NCI-H128 (cell line): ENCODE results near the gene PRKAR2B.
A peak's percentile ranks its signal among the peaks of the same experiment; 100 is the strongest.
"Not testable (repeated sequence)": the region's sequence is repeated elsewhere in the genome, so short reads cannot be mapped to it uniquely, and the experiment has no call there.

ENCODE experiments used
- DNase-seq: peaks from one replicate; lab custom pipeline; 2025; ENCODE audit not compliant: unreplicated experiment; lab: John Stamatoyannopoulos, UW

PRKAR2B gene

GRCh38 chr7:107151538-107151937 lies 107.0 kb downstream of the PRKAR2B start:
- DNase-seq: no peak

GRCh38 chr7:107152011-107152410 lies 107.5 kb downstream of the PRKAR2B start:
- DNase-seq: no peak

DNA sequence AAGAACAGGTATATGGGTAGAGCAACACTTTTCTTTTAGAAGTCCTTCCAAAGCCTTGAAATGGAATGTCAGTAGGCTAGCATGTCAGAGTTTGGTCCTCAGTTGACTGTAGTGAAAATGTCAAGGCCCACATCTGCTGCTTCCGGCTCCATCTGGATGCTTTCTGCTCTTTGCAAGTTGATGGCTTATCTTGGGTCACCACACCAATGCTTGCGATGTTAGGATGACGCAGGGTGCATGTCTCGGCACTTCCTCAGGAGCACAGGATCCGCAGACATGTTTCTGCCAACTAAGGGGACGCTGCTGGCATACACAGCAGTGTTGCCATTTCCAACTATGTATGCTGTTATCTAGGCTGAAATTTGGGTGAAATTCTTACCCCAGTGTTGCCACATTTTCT lies 110.3 kb downstream of the PRKAR2B start:
- no peak for DNase-seq

DNA sequence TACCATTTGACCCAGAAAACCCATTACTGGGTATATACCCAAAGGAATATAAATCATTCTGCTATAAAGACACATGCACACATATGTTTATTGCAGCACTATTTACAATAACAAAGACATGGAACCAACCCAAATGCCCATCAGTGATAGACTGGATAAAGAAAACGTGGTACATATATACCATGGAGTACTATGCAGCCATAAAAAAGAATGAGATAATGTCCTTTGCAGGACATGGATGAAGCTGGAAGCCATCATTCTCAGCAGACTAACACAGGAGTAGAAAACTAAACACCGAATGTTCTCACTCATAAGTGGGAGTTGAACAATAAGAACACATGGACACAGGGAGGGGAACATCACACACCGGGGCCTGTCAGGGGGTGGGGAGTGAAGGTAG lies 111.2 kb downstream of the PRKAR2B start:
- not testable (repeated sequence) for DNase-seq

DNA sequence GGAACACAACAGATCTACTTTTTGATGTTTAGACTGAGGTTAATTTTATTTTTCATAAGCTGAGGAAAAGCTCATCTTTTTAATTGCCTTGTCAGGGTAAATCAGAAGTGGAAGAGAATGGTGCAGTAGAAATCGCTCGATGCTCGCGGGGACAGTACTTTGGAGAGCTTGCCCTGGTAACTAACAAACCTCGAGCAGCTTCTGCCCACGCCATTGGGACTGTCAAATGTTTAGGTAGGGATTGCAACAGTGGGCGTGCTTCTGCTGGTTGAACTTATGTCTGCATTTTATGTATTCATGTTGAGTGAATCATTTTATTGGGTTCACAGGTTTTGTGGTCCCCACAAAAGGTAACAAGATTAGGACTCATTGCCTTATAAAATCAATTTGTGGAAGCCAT lies 112.6 kb downstream of the PRKAR2B start:
- DNase-seq: no peak

DNA sequence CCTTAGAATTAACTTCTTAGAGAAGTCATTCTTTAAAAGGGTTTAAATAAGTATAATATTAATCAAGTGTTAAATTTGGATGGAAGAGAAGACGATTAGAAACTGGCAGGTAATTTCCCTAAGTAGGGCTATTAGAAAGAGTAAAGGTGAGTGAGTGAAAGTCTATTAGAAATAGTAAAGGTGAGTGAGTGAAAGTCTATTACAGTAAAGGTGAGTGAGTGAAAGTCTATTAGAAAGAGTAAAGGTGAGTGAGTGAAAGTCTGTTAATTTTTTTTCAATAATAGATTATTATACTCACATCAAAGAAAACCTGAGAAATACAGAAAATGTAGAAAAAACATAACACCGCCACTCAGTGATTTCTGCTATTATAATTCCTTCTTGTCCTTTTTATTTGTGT lies 113.5 kb downstream of the PRKAR2B start:
- DNase-seq: no peak

DNA sequence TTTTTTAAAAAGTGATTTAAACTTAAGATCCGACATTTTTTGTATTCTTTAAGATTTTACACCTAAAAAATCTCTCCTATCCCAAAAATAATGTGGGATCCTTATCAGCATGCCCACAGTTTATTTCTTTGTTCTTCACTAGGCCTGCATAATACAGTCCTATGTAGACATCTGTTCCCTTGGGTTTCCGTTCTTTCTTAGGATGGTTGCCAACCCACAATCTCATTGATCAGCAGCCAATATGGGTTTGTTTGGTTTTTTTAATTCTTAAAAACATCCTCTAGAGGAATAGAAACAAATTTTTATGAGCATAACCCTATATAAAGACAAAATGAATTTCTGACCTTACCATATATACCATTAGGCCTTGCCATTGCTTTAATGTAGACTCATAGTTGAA lies 115.9 kb downstream of the PRKAR2B start:
- DNase-seq: no peak

DNA sequence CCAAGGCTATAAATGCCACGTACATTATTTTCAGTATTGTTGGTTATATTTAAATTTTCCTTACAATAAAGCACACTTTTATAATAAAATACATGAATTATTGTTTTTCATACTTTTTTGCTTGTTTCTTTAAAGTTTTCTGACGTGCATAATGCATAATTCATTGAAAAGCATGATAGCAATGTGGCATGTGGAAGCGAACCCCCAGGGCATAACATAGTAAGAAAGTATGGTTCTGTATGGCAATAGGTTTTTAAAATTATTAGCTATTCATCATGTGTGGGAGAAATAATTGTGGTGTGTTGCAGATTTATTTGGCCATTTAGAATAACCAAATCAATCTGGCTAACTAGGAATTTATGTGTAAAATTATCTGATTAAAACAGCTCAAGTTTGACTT lies 116.9 kb downstream of the PRKAR2B start:
- DNase-seq: no peak

DNA sequence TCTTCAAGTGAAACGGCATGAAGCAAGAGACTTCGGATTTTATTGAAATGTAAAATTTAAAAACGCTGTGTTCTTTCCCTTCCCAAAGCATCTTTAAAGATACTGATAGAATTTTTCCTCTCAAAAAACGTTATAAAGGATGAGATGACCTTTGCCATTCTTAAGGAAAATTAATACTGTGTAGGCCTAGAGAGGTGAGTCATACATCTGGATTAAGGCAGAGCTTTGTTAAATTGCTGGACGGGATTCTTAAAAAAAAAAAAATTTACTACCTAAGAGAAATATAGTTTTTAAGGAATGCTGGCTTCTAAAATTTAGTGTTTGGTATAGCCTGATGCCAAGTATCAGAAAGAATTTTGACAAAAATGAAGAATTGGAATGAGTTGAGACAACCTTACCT lies 118.0 kb downstream of the PRKAR2B start:
- no peak for DNase-seq

DNA sequence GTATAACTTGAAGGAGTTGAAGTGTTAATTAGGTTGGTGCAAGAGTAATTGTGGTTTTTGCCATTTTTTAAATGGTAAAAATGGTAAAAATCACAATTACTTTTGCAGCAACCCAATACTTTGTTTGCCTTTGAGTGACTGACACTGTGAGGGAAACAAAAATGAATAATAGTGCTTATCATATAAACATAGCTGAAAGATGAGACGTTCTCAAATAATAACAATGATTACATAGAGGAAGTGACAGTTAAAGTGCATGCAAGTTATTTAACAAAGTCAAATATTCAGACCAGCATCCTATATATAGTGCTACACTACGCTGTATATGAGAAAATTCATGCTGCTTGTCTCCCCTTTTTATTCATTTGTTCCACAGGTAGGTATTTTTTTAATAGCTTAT lies 119.6 kb downstream of the PRKAR2B start:
- DNase-seq: no peak

DNA sequence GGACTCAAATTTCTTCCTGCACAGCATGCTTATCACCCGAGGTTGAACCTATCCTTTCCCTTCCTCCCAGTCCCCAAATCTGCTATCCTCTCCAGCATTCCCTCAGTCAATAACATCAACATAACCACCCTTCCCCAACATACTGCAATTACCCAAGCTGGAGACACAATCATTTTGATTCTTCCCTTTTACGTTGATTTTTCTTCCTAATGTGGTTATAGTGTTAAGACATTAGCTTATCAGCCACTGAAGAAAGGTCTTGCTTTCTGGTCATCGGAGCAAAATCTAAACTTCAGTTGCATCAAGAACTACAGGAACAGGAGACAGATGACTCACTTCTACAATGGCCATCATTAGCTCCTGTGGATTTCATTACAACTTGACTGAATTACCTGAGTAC lies 120.8 kb downstream of the PRKAR2B start:
- DNase-seq: no peak

- DNase-seq: no peak
These were observed 122.4 kb downstream of the PRKAR2B start for GRCh38 chr7:107166736-107167426.

DNA sequence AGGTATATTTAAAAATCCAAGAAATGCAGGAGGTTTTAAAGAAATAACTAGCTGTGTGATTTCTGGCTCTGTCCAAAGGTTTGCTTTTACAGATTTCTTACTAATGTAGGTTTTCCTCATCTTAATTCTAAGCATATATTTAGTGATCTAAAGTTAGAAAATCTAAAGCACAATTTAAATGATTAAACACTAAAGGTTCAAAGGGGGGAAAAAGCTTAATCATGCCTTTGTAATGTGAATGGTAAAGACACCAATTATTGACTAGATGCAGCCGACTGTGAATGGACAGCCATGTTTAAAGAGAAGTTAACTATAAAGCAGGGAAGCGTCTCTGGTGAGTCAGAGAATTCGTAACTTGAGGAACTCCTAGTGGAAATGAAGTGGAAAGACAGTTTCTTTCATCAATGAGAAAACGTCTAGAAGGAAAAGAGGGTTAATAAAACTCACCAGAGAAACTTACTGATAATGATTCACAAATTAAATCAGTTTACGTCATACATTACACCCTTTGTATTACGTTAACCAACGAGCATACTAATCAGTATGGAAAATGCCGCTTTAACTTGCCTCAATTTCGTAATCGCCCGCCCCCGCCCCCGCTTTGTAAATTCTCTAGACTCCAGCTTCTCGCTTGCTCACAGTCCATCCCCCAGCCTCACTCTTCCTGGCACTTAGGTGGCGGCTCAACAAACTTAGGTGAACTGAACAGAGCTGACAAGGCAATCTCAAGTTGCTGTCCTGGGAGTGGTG lies 123.2 kb downstream of the PRKAR2B start:
- DNase-seq: peak; percentile 20

DNA sequence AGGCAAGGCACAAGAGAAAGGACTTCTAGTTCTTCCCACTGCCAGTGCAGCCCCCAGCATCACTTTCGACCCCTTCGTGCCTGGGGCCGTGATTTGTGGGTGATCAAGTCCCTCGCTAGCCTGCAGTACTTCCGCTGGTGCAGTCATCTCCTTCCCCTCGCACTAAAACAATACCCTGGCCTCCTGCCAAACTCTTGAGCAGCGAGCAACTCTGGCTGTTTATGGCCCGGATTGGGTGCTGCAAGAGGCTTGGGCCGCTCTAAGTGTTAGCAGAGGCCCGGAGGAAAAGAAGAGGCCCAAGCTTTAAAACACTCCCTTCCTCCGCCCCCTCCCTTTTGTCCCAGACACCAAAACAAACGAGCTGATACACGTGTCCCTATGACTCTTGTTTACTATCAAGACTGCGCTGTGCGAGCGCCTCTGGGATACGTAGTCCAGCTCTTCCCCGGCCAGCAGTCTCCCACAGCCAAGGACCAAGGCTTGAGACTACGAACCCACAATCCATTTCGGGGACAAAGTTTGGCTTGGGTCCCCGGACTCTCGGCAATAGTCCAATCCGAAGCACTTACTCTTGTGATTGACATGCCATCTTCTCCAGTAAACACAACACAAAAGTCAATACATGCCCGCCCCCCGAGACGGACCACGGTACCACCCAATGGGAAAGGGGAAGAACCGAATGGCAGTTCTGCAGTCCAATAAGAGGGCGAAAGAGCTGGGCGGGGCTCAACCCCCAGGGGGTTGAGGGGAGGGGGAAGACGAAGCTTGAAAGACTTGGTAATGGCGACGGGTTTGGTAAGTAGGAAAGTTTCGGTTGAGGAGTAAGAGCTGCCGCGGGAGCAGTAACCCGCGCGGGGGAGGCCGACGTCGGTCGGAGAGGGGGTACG lies 124.0 kb downstream of the PRKAR2B start, which contains the start of gene HBP1:
HBP1 (plus strand) TSS at position 771 of the 887 bp plus-strand sequence. CDS start 10,891 bp downstream, outside the sequence.
- peak; percentile 99 for DNase-seq

DNA sequence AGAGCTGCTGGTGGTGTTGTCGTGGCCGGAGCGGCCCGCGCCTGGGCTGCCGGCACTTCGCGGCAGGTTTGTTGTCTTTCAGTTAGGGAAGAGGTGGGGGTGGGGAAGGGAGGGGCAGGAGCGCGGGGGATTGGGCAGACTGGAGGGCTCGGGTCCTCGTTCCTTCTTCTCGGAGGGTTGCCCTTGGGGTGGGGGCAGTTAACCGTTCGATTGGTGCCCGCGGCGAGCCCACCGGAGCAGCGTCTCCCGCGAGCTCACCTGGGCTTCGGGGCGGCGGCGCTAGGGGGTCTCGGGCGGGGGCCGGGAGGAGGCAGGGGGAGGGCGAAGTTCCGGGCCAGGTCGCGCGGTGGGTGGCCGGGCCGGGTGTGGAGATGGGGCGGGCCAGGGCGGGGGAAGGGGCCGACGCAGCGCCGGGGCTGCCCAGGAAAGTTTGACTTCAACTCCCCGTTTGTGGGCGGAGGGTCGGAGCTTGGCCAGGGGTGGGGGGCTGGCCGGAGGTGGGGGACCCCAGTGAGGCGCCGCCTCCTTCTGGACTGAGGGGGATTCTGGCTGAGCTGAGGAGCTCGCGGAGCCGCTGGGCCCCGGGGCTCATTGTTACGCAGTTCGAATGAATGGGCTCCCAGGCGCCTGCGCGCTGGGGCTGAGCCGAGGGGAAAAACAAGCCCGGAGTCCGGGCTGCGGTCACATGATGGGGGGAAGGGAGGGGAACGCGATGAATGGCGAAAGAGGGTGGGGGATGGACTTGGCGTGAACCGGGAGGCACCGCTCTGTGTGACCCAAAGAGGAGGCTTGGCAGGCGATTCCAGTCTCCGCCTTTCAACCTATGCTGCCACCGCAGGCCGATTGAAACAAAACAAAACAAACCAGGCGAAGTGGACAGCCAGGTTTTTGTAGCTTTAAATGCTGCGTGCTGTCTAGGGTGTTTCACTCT lies 124.9 kb downstream of the PRKAR2B start:
- peak; percentile 78 for DNase-seq

DNA sequence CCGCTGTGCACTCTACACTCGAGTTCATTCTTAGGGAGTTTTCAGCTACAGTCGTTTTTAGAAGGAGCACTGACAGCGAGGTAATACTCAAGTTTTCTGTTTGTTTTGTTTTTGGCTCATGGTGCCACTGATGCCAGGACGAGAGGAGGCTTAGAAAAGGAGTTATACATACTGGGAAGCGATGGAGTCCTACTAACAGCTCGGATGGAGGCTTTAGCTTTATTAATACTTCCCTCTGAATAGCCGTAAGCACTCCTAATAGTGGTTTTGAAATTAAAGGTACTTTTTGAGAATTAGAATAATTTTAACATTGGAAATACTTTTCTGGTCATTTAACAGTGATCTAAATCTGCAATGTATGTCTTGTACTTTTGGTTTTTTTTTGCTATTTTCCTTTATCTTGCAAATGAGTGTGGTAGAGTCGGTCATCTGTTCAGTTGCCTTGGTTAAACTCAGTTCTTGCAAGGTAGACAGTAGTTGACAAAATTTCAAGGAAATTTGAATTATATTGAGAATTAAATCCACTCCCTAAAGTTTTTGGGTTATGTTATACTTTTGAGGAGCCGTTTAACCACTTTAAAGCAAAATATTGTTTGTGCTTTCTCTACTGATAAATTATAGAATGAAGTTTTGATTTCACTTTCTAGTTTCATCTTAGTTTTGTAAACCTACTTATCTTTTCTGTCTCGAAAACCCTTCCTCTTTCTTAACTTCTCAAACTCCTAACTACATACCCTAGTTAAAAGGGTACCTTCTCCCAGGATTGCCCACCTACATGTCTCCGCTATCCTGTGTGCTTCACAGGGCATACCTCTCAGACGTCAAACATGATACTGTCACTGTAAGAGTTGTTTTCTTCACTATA lies 125.8 kb downstream of the PRKAR2B start:
- DNase-seq: no peak

DNA sequence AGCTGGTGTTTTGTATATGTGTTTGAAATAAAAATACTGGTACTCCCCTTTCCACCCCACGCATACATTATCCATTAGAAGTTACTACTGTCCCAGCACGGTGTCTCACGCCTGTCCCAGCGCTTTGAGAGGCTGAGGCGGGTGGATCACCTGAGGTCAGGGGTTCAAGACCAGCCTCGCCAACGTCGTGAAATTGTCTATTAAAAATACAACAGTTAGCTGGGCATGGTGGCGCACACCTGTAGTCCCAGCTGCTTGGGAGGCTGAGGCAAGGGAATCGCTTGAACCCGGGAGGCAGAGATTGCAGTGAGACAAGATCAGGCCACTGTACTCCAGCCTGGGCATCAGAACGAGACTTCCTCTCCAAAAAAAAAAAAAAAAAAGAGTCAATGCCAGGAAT lies 127.0 kb downstream of the PRKAR2B start:
- no peak for DNase-seq

GRCh38 chr7:107172276-107173032 lies 127.9 kb downstream of the PRKAR2B start:
- DNase-seq: no peak

GRCh38 chr7:107173191-107173590 lies 128.7 kb downstream of the PRKAR2B start:
- DNase-seq: no peak
